GM19463 (cell line): Measurements from ENCODE around the gene DNAJC13.
A peak's percentile ranks its signal among the peaks of the same experiment; 100 is the strongest.

ENCODE experiments used
- ATAC-seq: cut with Tn5 transposase; IDR thresholded peaks from one replicate; pipeline ENCODE4 v1.9.1; 2021; ENCODE audit warnings: mild to moderate bottlenecking, moderate library complexity; ENCODE audit not compliant: unreplicated experiment

The DNAJC13 gene

DNA sequence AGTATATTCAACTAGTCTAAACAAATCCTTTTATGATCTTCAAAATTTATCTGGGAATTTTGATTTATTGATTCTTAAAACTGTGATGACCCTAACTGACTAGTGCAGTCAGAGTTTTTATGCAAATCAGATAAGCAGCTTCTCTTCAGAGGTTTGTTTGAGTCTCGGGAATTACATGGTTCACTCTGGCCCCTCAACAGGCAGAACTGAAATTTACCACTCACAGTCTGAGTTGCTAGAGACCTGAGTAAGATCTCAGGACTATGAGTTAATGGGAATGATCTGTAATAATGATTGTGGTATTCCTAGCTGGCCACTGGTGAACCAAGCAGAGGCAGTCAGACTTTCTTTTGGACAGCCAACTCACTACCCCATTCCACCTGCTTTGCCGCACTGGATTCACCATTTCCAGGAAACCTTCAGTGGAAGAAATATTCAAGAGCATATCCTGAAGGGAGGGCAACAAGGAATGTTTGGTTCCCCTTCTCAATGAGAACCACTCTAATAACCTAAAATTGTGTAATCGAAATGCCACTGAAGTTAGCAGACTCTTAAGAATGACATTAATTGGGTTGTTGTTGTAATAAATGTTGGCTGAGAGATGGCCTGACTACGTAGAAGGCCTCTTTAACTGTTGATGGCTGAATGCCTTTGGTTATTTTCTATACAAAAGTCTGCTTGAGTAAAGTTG lies 11.5 kb upstream of the DNAJC13 start:
- ATAC-seq: no peak

DNA sequence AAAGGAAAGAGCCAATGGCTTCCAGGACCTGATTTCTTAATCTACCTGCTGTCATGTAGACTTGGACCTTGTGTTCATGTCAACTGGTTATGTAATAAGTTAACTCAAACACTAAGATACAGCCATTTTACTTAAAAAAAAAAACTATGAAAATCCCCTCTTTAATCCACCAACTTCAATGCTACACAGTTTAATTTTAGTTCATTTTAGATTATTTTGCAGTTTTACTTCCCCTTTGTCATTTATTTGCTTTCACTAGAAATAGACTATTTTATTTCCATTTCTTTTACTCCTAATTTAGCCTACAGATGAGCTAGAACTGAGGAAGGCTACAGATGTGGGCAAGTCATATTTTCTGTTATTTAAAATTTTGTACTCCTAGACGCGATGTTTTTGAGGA lies 10.7 kb upstream of the DNAJC13 start:
- no peak for ATAC-seq

DNA sequence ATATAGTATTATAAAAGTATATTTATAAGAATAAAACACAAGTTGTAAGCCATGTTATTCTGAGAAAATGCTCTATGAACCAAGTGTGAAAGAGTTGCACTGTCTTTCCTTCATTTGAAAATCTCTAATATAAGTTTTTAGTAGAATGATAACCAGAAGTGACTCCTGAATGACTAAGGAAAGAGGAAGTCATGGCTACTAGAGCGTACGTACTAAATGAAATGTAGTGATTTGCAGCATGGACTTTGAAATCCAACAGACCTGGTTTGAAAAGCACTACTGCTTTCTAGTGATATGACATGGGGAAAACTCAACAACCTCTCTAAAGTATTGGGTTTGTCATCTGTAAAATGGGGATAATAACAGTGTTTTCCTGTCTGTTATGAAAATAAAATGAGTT lies 10.3 kb upstream of the DNAJC13 start:
- no peak for ATAC-seq

DNA sequence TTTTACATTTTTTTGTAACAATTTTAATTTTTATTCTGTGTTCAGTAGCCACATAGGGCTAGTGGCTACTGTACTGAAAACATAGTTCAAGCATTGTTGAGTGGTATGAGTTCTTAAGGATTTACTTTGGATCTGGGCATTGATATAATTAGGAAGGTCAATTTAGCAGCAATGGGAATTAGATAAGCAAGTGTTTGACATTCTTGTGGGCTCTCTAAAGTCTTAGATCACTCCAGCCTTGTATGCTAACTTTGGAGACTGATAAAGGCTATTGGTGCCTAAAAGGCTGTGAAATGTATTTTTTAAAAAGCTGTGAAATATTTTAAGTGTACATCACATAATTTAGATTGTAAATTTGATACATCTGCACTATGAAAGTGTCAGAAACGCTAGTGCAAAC lies 2.5 kb upstream of the DNAJC13 start:
- ATAC-seq: no peak

DNA sequence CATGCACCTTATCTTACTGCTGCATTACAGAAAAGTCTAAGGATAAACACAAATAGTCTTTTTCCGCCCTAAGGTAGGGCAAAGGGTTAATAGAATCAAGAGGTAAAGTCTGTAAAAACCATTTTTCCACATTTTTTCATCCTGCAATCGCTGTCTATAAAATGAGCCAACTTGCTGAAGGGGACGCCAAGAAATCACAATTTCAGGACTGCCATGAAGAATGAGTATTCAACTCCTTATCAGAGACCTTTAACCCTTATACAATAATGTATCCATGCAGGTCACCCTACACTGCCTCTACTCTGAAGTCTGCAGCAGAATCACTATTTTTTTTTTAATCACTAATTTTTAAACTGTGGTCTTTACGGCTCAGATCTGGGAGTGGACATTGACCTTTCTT lies 1.1 kb upstream of the DNAJC13 start:
- ATAC-seq: no peak

DNA sequence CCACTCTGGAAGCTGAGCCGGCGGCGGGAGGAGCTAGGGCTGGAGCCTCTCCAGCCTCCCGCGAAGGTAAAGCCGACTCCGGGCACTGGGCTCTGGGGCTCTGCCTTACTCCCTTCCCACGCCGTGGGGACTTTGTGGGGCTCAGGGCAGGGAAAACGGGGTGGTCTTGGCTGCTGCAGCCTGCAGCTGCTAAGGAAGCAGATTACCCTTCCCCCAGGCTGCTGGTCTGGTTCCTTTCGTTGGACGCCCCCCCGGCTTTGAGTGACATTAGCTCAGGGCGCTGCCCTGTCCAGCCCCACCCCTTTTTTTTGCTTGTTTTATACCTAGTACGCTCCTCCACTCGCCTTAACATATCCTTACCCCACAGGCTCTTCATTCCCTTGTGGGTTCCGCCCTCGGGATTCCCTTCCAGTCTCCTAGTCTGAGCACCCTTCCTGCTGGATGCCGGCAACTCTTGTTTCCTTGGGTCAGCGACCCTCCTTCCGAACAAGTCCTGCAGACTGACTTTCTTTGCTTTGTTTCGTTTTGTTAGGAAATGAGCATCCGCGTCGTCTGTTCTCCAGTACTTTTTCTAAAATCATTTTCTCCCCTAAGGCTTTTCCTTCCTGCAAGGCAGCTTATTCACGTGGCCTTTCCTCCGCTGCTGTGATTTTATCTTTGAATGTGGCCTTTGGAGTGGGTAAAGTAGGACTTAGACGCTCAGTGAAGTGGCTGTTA lies 551 bp downstream of the DNAJC13 start:
- ATAC-seq: peak; percentile 38

DNA sequence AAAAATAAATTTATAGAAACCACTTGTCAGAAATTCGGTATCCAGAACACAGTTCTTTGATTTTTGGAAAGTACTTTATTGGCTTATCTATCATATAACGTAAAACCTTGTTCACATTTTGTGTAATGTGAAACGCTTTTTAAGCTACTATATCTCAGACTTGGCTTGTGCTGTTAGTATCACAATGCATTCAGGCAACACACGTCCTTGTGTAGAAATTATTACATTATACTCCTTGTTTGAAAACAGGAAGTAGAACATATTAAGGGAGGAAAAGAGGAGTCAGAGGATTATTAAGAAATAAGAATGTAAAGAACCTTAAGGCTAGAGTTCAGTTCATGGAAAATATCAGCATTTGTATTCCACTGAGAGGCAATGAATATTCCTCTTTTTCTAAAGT lies 1.6 kb downstream of the DNAJC13 start:
- ATAC-seq: no peak

DNA sequence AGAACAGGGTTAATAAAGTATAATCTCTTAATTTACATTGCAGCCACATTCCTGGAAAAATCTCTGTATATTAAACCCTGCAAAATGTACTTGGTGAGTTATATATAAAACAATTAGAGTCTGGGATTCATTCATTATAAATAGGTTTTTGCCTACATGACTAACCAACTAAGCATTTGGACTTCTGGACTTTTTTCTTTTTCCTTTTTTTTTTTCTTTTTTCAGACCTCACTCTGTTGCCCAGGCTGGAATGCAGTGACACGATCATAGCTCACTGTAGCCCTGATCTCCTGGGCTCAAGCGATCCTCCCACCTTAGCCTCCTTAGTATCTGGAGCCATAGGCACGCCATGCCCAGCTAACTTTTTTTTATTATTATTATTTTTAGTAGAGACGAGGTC lies 4.5 kb downstream of the DNAJC13 start:
- no peak for ATAC-seq

DNA sequence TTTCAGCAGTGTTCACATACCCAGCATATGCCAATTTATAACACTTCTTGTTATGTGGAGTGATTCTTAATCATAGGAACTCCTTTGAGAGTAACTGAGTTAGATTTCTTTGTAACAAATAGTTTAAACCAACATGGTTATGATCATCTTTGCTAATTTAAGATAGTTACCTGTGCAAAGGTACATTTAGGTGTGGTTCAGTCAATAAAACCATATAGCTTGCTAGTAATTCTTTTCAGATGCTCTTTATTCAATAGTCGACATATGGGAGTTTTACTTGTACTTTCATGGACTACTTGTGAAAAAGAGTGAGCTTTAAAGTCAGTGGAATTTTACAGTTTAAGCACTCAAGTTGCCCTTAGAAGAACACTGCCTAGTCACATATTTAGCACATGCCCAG lies 5.2 kb downstream of the DNAJC13 start:
- ATAC-seq: no peak

DNA sequence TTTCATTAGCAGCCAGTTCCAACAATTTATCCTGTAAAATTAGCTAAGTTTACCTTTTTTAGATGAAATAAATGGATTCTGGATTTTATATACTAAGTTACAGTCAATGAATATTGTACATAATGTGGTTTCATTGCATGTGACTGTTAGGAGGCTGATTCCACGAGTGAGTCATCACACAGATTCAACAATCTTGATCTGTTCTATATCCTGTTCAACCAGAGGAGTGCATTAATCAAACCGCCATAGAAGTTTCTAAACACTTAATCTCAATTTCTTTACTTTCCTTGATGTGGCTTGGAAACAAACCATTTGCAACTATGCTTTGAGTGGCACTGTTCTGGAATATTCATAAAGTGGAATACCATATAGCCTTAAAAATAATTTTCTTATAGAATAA lies 15.3 kb downstream of the DNAJC13 start:
- ATAC-seq: no peak

DNA sequence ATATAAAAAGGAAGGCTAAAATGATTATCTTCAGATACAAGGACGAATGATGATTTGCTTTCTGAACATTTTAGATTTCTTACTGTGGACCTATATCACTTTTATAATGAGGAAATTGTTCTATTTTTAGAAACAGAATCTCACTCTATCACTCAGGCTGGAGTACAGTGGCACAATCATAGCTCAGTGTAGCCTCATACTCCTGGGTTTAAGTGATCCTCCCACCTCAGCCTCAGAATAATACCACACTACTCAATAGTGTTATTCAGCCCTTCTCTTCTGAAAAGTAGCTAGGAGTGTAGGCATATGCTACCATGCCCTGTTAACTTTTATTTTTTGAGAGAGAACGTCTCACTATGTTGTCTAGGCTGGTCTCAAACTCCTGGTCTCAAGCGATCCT lies 15.8 kb downstream of the DNAJC13 start:
- ATAC-seq: no peak

DNA sequence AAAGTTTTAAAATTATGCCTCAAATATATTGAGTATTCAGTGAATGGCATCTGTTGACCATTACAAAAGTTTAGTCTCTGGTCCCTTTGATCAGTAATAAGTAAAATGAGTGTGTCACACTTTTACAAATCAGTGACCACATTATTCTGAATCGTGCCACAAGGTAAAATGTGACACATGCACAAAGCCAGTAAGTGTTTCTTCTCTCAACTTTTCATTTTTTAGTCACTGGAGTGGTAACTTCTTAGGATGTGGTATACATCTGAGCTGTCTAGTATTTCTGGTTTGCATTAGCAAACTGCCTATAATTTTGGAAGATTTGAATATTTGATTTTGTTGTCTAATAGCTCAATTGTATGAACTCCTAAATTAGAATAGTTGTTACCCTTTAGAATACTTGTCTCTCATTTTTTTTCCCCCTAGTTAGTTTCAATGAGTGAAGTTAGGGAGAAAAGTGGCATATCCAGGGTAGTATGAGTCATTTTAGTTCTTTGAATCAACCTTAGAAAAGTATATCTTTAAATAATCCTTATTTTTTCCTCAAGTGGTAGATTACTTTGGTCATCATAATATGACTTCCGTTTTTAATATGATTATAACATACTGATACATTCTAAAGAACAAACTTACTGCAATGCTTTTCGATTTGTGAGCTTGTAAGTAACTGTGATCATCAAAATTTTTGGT lies 18.1 kb downstream of the DNAJC13 start:
- no peak for ATAC-seq

DNA sequence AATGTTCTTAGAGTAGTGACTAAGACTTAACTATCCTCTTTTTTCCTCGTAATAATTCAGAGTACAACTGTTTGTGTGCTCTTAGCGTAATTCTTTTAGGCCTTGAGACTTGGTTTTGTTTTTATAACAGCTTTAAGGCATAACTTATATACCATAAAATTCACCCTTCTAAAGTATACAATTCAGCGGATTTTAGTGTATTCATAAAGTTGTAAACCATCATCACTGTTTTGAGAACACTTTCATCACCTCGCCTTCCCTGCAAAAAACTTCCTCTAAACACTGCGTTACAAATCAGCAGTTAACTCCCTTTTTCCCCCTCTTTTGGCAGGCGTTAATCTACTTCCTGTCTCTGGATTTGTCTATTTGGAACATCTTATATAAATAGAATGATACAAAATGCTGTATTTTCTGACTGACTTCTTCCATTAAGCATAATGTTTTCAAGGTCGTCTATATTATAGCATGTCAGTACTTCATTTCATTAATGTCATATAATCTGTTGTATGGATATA lies 18.7 kb downstream of the DNAJC13 start:
- ATAC-seq: no peak

DNA sequence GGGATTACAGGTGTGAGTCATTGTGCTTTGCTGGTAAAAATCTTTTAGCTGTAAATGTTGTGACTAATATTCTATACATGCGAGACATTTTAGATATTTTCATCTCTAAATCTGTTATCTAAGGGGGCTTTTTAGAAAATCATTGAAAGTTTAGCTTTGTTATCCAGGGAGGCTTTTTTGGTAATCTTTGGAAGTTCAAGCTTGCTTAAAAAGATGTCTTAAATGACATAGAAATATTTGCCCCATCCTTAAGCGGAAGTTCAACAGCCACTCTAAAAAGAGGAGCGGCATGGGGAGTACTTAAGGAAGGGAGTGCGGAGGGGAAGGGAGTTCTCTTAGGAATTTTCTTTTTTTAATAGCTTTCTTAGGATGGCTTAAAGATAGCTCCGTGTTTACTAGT lies 26.1 kb downstream of the DNAJC13 start:
- ATAC-seq: no peak

DNA sequence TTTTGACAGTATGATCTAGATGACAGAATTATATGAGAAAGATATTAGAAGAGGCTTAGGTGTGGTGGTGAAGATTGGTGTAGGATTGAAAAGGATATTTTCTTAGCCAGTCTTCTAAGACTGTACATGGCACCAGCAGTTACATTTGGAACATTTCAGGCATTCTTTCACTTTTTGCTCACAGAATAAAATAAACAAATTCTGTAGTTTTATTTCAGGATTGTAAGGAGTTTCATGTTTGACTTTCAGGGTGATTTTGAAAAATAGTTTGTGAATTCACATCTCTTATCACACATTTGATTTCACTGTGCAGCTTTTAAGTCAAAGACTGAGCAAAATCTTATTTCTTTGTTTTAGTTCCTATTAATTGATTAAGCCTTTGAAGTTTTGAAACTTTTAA lies 27.1 kb downstream of the DNAJC13 start:
- ATAC-seq: no peak

DNA sequence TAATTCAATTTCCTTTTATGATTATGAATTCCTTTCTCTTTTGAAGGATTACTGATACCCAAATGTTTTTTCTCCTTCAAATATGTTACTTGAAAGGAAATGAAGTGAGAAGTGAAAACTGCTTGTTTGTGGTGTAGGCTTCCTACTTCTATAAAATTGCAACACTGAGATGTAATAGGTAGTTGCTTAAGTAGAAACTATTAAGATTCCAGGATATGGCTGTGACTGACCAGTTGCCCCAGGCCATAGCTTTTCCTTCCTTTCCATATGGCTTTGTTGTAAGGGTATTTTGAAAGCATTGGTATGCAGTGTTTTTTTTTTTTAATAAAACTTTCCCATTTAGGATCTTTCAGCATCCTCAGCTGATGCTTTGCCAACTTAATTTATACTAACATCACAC lies 28.5 kb downstream of the DNAJC13 start:
- ATAC-seq: no peak

DNA sequence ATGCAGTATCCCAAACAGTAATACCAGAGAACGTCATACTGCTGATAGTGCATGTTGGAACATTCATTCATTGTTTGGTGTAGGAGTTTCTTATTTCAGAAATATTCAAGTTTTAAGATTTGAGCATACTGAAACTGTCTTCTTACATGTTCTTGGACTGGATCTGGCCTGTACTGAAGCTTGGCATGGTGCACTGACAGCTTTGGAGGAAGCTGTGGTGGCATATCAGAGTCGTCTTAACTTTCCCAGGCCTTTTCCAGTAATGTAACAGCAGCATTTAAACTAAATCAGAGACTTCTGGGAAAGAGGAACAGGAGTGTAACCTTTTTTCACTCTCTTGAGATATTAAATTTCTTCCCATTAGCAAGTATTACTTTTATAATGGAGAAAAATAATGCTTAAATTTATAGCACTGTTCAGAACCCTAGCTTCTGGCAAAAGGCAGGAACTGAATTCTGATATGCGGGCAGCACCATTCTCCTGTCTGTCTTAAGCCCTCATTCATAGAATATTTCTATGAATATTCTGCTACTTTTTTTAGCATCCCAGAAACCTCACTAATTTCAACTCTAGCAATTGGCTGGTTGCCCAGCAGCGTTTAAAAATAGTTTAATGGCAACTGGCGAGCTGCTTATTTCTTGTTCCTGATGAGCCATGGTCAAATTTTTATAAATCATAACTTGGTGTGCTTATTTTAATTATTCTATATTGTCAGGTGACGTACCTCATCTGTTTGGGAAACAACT lies 31.1 kb downstream of the DNAJC13 start:
- no peak for ATAC-seq

DNA sequence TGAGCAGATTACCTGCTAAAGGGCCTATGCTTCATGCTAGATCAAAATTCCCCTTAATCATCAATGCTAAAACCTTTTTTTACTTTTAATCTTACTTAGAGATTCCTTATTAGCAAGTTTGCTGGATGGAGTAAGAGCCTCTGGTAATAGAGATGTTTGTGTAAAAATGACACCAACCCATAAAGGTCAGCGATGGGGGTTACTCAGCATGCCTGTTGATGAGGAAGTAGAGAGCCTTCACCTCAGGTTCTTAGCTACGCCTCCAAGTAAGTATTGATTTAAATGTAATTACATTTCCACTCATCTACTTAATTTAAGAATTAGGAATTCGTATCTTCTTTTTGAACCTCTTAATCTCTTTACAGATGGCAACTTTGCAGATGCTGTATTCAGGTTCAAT lies 38.8 kb downstream of the DNAJC13 start:
- ATAC-seq: no peak

DNA sequence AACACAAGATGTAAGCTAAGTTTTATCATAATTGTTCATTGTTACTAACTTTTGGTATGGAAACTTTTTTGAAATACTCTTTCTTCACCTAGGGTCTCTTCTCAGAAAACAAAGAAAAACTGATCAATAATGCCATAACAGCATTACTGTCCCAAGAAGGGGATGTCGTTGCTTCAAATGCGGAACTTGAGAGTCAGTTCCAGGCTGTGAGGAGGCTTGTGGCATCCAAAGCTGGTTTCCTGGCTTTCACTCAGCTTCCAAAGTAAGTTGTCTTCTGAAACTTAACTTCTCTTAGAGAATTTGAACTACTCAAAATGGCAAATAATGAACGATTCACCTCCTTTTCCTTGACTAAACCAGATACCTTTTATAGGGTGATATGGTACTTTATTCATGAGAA lies 39.3 kb downstream of the DNAJC13 start:
- ATAC-seq: no peak

DNA sequence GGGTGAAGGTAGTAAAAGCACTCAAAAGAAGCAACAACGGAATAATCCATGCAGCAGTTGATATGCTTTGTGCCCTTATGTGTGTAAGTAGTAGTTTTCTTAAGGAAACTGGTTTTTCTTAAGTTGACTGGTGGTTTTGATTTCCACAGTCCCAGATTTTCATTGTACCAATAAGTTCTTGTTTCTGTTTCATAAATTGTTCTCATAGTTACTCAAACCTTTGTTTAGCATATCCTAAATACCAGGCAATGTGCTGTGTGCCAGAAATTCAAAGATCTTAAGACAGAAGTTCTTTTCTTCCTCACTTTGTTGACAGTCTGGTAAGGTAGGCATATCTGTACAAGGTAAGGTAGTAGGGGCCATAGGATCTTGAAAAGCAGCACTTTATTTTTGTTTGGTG lies 40.0 kb downstream of the DNAJC13 start:
- no peak for ATAC-seq

DNA sequence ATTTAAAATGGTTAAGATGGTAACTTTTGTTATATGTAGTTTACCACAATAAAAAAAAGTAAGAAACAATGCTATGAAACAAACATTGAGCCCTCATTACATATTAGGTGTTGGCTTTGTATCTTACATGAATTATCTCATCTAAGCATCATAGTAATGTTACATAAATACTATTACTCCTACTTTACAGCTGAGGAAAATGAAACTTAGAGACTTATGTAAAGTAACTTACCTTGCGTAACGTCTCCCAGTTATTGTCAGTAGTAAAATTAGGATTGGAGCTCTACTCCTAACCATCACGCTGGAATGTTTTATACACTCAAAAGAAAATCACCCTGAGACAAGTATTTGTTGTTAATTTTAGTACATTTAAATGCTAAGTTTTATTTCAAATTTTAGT lies 42.2 kb downstream of the DNAJC13 start:
- ATAC-seq: no peak
